ENCODE measurements around the gene OR2V2.

The OR2V2 gene

GRCh38 chr5:181130832-181131496, 16.4 kb upstream of the OR2V2 start, which contains the start of gene OR2V1:
TSS of gene OR2V1 (minus strand) at chr5:181131169. CDS start at chr5:181125304, 5,865 bp downstream.
- H3K9ac ChIP-seq (ENCODE audit: low read length) = no peak within 1 kb of the TSS
- no peaks in the 10 kb centered on the region for H4K20me1 ChIP-seq (ENCODE audit: insufficient read depth, low read length)
- H3K27me3 ChIP-seq (ENCODE audit: low read depth, low read length) = peaks cover 37% of the 10 kb centered on the region
- no peak within 1 kb of the TSS for H3K27ac ChIP-seq (ENCODE audit: low read length)
- no peaks in the 10 kb centered on the region for H3K9me3 ChIP-seq (ENCODE audit: insufficient read depth, low read length)
- no peaks in the 10 kb centered on the region for H3K4me1 ChIP-seq (ENCODE audit: low read length)
- H3K4me2 ChIP-seq (ENCODE audit: low read length) = no peak within 1 kb of the TSS
- no peak within 1 kb of the TSS for H3K4me3 ChIP-seq (ENCODE audit: low read length)
- TF ChIP-seq CTCF (IDR thresholded peaks at IDR 0.05; ENCODE audit: low read depth, low read length) = no peak
- TF ChIP-seq EZH2phosphoT487 (IDR thresholded peaks at IDR 0.05; ENCODE audit: low read depth) = no peak
- no peaks in the 10 kb centered on the region for H3K79me2 ChIP-seq (ENCODE audit: low read length)
- no peak within 1 kb of the TSS for H2AFZ ChIP-seq (ENCODE audit: low read depth, low read length)
- H3K36me3 ChIP-seq (replicated peaks; ENCODE audit: low read depth, low read length) = no peaks in the 10 kb centered on the region

GRCh38 chr5:181131514-181131913, 15.9 kb upstream of the OR2V2 start:
- H4K20me1 ChIP-seq (ENCODE audit: insufficient read depth, low read length) = no peaks in the 10 kb centered on the region
- H3K9ac ChIP-seq (ENCODE audit: low read length) = no peak overlapping the region
- H3K4me2 ChIP-seq (ENCODE audit: low read length) = no peak overlapping the region
- H3K27ac ChIP-seq (ENCODE audit: low read length) = no peak overlapping the region
- no peaks in the 10 kb centered on the region for H3K9me3 ChIP-seq (ENCODE audit: insufficient read depth, low read length)
- peaks cover 37% of the 10 kb centered on the region for H3K27me3 ChIP-seq (ENCODE audit: low read depth, low read length)
- H2AFZ ChIP-seq (ENCODE audit: low read depth, low read length) = no peak overlapping the region
- H3K79me2 ChIP-seq (ENCODE audit: low read length) = no peaks in the 10 kb centered on the region
- TF ChIP-seq EZH2phosphoT487 (IDR thresholded peaks at IDR 0.05; ENCODE audit: low read depth) (no peak), CTCF (IDR thresholded peaks at IDR 0.05; ENCODE audit: low read depth, low read length) (no peak)
- H3K36me3 ChIP-seq (replicated peaks; ENCODE audit: low read depth, low read length) = no peaks in the 10 kb centered on the region
- no peak overlapping the region for H3K4me3 ChIP-seq (ENCODE audit: low read length)
- no peaks in the 10 kb centered on the region for H3K4me1 ChIP-seq (ENCODE audit: low read length)

- TF ChIP-seq EZH2phosphoT487 (IDR thresholded peaks at IDR 0.05; ENCODE audit: low read depth) (no peak), CTCF (IDR thresholded peaks at IDR 0.05; ENCODE audit: low read depth, low read length) (no peak)
- H3K4me1 ChIP-seq (ENCODE audit: low read length) = no peaks in the 10 kb centered on the region
- H3K9me3 ChIP-seq (ENCODE audit: insufficient read depth, low read length) = no peaks in the 10 kb centered on the region
- H3K36me3 ChIP-seq (replicated peaks; ENCODE audit: low read depth, low read length) = no peaks in the 10 kb centered on the region
- no peaks in the 10 kb centered on the region for H4K20me1 ChIP-seq (ENCODE audit: insufficient read depth, low read length)
- no peak overlapping the region for H2AFZ ChIP-seq (ENCODE audit: low read depth, low read length)
- no peak overlapping the region for H3K27ac ChIP-seq (ENCODE audit: low read length)
- peaks cover 34% of the 10 kb centered on the region for H3K27me3 ChIP-seq (ENCODE audit: low read depth, low read length)
- H3K4me3 ChIP-seq (ENCODE audit: low read length) = no peak overlapping the region
- no peaks in the 10 kb centered on the region for H3K79me2 ChIP-seq (ENCODE audit: low read length)
- no peak overlapping the region for H3K4me2 ChIP-seq (ENCODE audit: low read length)
- H3K9ac ChIP-seq (ENCODE audit: low read length) = no peak overlapping the region
Measured at GRCh38 chr5:181133083-181133482, 14.3 kb upstream of the OR2V2 start.

- H4K20me1 ChIP-seq (ENCODE audit: insufficient read depth, low read length) = no peaks in the 10 kb centered on the region
- H2AFZ ChIP-seq (ENCODE audit: low read depth, low read length) = no peak overlapping the region
- no peak overlapping the region for H3K9ac ChIP-seq (ENCODE audit: low read length)
- no peaks in the 10 kb centered on the region for H3K36me3 ChIP-seq (replicated peaks; ENCODE audit: low read depth, low read length)
- no peaks in the 10 kb centered on the region for H3K4me1 ChIP-seq (ENCODE audit: low read length)
- H3K9me3 ChIP-seq (ENCODE audit: insufficient read depth, low read length) = no peaks in the 10 kb centered on the region
- H3K27ac ChIP-seq (ENCODE audit: low read length) = no peak overlapping the region
- H3K79me2 ChIP-seq (ENCODE audit: low read length) = no peaks in the 10 kb centered on the region
- H3K4me3 ChIP-seq (ENCODE audit: low read length) = no peak overlapping the region
- peaks cover 28% of the 10 kb centered on the region for H3K27me3 ChIP-seq (ENCODE audit: low read depth, low read length)
- no peak for TF ChIP-seq CTCF (IDR thresholded peaks at IDR 0.05; ENCODE audit: low read depth, low read length)
- no peak for TF ChIP-seq EZH2phosphoT487 (IDR thresholded peaks at IDR 0.05; ENCODE audit: low read depth)
- peak overlapping the region; percentile 5; the same call in 1 of the 2 replicates for H3K4me2 ChIP-seq (ENCODE audit: low read length)
Measured at GRCh38 chr5:181133610-181134231, 13.7 kb upstream of the OR2V2 start.

Measured in OCI-LY3 (cell line).